HEK293T (cell line): ENCODE results near the gene GFRA1.

Experiments used
- ARNT ChIP-seq: fragments of 450-650 bp; IDR thresholded peaks from 2 replicates; pipeline ENCODE4 v1.6.1; 2017; ENCODE audit warnings: mild to moderate bottlenecking
- BHLHE40 ChIP-seq: fragments of 450-650 bp; IDR thresholded peaks from 2 replicates; pipeline ENCODE4 v1.6.1; 2016; ENCODE audit warnings: mild to moderate bottlenecking, moderate library complexity, borderline replicate concordance
- ELF4 ChIP-seq: fragments of 450-650 bp; IDR thresholded peaks from 2 replicates; pipeline ENCODE4 v1.6.1; 2017; ENCODE audit warnings: antibody characterized with exemption
- FOXA1 ChIP-seq: fragments of 450-650 bp; IDR thresholded peaks from 2 replicates; pipeline ENCODE4 v1.6.1; 2016; ENCODE audit warnings: mild to moderate bottlenecking
- FOXK2 ChIP-seq: fragments of 450-650 bp; IDR thresholded peaks from 2 replicates; pipeline ENCODE4 v1.6.1; 2016; ENCODE audit warnings: mild to moderate bottlenecking
- FOXM1 ChIP-seq: fragments of 450-650 bp; IDR thresholded peaks from 2 replicates; pipeline ENCODE4 v1.6.1; 2017; ENCODE audit warnings: mild to moderate bottlenecking, borderline replicate concordance
- HDGF ChIP-seq: fragments of 450-650 bp; IDR thresholded peaks from 2 replicates; pipeline ENCODE4 v1.6.1; 2017; ENCODE audit warnings: antibody characterized with exemption, borderline replicate concordance
- NFRKB ChIP-seq: fragments of 450-650 bp; IDR thresholded peaks from 2 replicates; pipeline ENCODE4 v1.6.1; 2016; ENCODE audit warnings: mild to moderate bottlenecking, moderate library complexity
- SP1 ChIP-seq: fragments of 450-650 bp; IDR thresholded peaks from 2 replicates; pipeline ENCODE4 v1.6.1; 2017
- SUZ12 ChIP-seq: fragments of 450-650 bp; IDR thresholded peaks from 2 replicates; pipeline ENCODE4 v1.6.1; 2016; ENCODE audit warnings: mild to moderate bottlenecking

GRCh38 chr10:116289652-116290051, 16.6 kb upstream of the GFRA1 start:
- TF ChIP-seq SUZ12 (no peak), ELF4 (no peak), ARNT (no peak), NFRKB (no peak), FOXM1 (no peak), FOXK2 (no peak), SP1 (no peak), FOXA1 (no peak), HDGF (no peak), BHLHE40 (no peak)
